Hepatocyte (in vitro differentiated cells): ENCODE measurements around the gene FTCD.

Source experiments
- CTCF ChIP-seq: fragments of 200-600 bp; sonication (generic); IDR thresholded peaks from 2 replicates; pipeline ENCODE4 v1.5.1; 2016; ENCODE audit warnings: antibody characterized with exemption, mild to moderate bottlenecking; ENCODE audit not compliant: poor library complexity
- EZH2 ChIP-seq: fragments of 200-600 bp; sonication (generic); IDR thresholded peaks from 2 replicates; pipeline ENCODE4 v1.6.1; 2016; ENCODE audit warnings: antibody characterized with exemption, mild to moderate bottlenecking, borderline replicate concordance
- EZH2phosphoT487 ChIP-seq: fragments of 200-600 bp; sonication (generic); IDR thresholded peaks from one replicate; pipeline ENCODE4 v1.6.1; 2018; ENCODE audit warnings: antibody characterized with exemption, mild to moderate bottlenecking, low read depth, moderate library complexity; ENCODE audit not compliant: unreplicated experiment, severe bottlenecking

- TF ChIP-seq CTCF = no peak
- no peak for TF ChIP-seq EZH2phosphoT487
- no peak for TF ChIP-seq EZH2
Observed at GRCh38 chr21:46158666-46159300, 3.4 kb upstream of the FTCD start.
